IPS-15b (cell line): ENCODE data around the gene EXOSC6.
"Not testable (repeated sequence)": the region's sequence is repeated elsewhere in the genome, so short reads cannot be mapped to it uniquely, and the experiment has no call there.

Source experiments
- H3K27me3 ChIP-seq: one replicate; pipeline ENCODE4 v1.6.1; 2013; ENCODE audit warnings: low read length; ENCODE audit not compliant: control insufficient read depth, insufficient read depth
- H3K36me3 ChIP-seq: one replicate; pipeline ENCODE4 v1.6.1; 2013; ENCODE audit warnings: low read length; ENCODE audit not compliant: control insufficient read depth, insufficient read depth
- H3K4me1 ChIP-seq: one replicate; pipeline ENCODE4 v1.6.1; 2013; ENCODE audit warnings: mild to moderate bottlenecking, low read length; ENCODE audit not compliant: control insufficient read depth, insufficient read depth
- H3K4me3 ChIP-seq: one replicate; pipeline ENCODE4 v1.5.1; 2013; ENCODE audit warnings: low read depth, low read length
- H3K9ac ChIP-seq: one replicate; pipeline ENCODE4 v1.6.1; 2013; ENCODE audit warnings: low read depth, mild to moderate bottlenecking, low read length
- H3K9me3 ChIP-seq: one replicate; pipeline ENCODE4 v1.6.1; 2013; ENCODE audit warnings: mild to moderate bottlenecking, low read length; ENCODE audit not compliant: control insufficient read depth, insufficient read depth

Gene EXOSC6

DNA sequence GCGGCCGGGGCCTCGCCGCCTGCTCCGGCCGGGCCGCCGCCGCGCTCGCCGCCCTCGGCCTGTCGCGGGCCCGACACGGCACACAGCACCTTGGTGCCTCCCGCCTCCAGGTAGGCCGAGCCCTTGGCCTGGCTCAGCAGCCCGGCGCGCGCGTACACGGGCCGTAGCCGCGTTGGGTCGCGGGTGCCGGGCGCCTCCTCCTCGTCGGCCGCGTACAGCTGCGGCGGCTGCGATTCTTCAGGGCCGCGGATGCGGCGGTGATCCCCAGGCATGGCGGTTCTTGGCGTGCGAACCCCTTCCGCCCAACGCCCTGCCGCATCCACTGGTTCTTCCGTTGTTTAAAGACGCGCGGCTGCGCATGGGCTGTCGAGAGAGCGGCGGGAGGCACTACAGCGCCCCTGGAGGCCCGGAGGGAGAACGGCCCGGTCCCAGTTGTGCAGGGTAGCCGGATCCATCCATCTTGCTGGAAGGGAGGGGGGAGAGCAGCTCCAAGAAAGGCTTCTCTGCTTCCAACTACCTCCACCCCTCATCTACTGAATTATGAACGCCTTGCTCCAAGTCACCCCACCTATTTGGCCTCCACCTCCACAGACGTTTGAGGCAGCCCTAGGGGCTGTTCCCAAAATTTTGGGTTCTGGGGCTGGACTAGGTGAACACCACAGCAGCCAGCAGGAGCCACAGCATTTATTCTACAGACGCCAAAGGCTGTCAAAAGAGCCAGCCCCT is at the start of gene EXOSC6:
EXOSC6 (minus strand) TSS at position 312 of the 726 bp plus-strand sequence; CDS start at position 272, 40 bp downstream.
- H3K4me1 ChIP-seq: no peaks in the 10 kb centered on the region
- peak within 1 kb of the TSS; percentile 70 for H3K4me3 ChIP-seq
- H3K9me3 ChIP-seq: no peaks in the 10 kb centered on the region
- peaks cover 44% of the 10 kb centered on the region for H3K36me3 ChIP-seq
- H3K27me3 ChIP-seq: no peaks in the 10 kb centered on the region
- H3K9ac ChIP-seq: peak within 1 kb of the TSS; percentile 81

DNA sequence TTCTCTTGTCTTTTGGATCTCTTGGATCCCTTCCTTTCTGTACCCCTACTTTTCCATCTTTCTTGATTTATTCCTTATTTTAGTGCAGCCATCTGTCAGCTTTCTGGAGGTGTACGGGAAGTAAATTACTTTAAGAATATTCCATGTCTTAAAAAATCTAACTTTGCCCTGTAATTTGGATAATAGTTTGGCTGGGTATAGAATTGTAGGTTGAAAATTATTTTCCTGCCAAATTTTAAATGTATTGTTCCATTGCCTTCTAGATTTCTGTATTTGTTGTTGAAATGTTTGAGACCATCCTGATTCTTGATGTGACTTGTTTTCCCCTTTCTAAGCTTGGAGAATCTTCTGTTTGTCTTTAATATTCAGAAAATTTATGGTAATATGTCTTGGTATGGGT is 49.4 kb upstream of the EXOSC6 start:
- H3K27me3 ChIP-seq: no peaks in the 10 kb centered on the region
- H3K4me1 ChIP-seq: peaks cover 3% of the 10 kb centered on the region
- no peaks in the 10 kb centered on the region for H3K36me3 ChIP-seq
- no peak overlapping the region for H3K4me3 ChIP-seq
- no peaks in the 10 kb centered on the region for H3K9me3 ChIP-seq
- no peak overlapping the region for H3K9ac ChIP-seq

DNA sequence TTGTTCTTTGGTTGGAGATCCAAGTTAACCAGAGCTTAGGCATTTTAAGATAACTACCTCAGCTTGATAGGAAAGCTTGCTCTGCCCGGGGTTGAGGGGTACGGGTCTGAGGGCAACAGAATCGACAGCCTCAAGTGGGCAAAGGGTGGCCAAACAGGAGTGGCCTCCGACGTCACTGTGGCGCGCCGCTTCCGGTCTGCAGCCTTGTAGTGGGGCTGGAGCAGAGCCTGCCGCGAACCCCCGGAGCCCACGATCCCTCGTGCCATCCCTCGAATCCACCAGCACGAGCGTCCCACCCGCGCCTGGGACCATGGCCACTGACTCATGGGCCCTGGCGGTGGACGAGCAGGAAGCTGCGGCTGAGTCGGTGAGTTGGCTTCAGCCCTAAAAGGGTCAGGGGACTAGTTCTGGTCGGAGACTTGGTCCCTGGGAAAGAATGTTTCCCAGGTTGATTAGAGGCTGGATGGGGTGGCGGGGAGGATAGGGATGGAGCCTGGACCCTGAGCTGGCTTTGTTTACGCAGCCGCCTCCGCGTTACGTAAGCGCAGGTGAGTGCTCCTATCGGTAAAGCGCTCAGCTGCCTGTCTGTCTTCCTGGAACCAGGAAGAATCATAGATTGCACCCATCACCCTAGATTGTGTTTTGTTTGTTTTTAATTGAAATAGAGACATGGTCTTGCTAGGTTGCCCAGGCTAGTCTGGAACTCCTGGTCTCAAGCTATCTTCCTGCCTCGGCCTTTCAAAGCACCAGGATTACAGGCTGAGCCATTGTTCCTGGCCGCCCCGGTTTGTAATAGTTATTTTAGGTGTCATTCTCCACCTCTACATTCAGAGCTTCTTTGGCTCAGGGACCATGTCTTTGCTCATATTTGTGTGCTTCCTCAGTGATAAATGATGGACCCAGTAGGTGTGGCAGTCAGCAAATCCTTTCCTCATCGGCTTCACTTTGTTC is 47.5 kb upstream of the EXOSC6 start, which contains the start of gene DDX19B:
DDX19B (plus strand) TSS at position 199 of the 951 bp plus-strand sequence; CDS start at position 311, 112 bp downstream.
- Histone ChIP-seq H3K4me3 (peak within 1 kb of the TSS; percentile 94), H3K36me3 (no peaks in the 10 kb centered on the region), H3K9ac (peak within 1 kb of the TSS; percentile 87), H3K27me3 (no peaks in the 10 kb centered on the region), H3K9me3 (no peaks in the 10 kb centered on the region), H3K4me1 (peaks cover 3% of the 10 kb centered on the region)

DNA sequence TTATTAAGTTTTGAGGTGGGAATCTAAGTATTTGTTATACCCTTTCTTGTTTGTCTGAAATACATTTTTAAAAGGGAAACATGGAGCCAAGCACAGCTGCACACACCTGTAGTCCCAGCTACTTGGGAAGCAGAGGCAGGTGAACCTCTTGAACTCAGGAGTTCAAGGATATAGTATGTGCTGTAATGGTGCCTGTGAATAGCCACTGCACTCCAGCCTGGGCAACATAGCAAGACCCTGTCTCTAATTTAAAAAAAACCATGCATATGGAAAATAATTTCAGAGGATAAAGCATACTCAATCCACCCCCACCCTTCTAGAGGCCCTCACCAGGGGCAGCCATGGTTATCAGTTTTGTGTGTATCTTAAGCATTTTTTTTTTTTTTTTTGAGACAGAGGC is 43.9 kb upstream of the EXOSC6 start:
- no peaks in the 10 kb centered on the region for H3K9me3 ChIP-seq
- no peaks in the 10 kb centered on the region for H3K27me3 ChIP-seq
- H3K4me3 ChIP-seq: no peak overlapping the region
- no peaks in the 10 kb centered on the region for H3K36me3 ChIP-seq
- H3K9ac ChIP-seq: no peak overlapping the region
- H3K4me1 ChIP-seq: peaks cover 3% of the 10 kb centered on the region

DNA sequence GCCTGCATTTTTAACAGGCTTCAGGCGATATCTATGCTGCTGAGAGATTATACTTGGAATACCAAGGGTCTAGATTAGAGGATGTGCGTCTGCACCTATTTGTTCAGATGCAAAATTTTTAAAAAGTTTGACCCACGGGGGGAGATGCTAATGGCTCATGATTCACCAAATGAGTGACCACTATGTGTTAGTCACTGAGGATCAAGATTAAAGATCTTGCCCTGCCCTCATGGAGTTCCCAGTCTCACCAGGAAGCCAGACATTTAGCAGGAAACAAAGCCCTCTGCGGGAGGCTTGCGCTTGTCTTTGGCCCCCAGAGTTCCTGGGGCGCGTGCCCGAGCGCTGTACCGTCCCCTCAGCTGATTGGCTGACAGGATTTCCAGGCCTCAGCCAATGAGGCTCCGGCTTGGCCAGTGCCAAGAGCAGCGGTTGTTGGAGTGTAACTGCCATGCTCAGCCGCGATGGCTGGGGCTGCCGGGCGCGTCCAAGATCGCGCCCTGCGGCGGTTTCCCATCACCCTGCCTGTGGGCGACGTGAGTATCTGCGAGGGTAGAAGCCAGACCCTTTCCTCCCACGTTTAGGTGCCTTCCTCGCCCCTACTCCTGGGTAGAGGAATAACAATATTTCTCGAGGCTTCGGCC is 42.8 kb upstream of the EXOSC6 start:
- H3K4me3 ChIP-seq: no peak overlapping the region
- no peaks in the 10 kb centered on the region for H3K9me3 ChIP-seq
- H3K36me3 ChIP-seq: no peaks in the 10 kb centered on the region
- H3K27me3 ChIP-seq: no peaks in the 10 kb centered on the region
- no peak overlapping the region for H3K9ac ChIP-seq
- peaks cover 3% of the 10 kb centered on the region for H3K4me1 ChIP-seq

DNA sequence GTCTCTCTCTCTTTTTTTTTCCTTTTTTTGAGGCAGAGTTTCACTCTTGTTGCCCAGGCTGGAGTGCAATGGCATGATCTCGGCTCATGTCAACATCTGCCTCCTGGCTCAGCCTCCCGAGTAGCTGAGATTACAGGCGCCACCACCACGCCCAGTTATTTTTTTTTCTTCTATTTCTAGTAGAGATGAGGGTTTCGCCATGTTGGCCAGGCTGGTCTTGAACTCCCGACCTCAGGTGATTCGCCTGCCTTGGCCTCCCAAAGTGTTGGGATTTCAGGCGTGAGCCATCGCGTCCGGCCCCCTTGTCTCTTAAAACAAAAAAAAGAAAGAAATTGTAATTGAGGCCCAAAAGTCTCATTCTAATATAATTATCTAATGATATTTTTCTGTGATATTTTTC is 40.4 kb upstream of the EXOSC6 start:
- H3K9me3 ChIP-seq, H3K4me3 ChIP-seq, H3K36me3 ChIP-seq, H3K27me3 ChIP-seq, H3K4me1 ChIP-seq, H3K9ac ChIP-seq: not testable (repeated sequence)

DNA sequence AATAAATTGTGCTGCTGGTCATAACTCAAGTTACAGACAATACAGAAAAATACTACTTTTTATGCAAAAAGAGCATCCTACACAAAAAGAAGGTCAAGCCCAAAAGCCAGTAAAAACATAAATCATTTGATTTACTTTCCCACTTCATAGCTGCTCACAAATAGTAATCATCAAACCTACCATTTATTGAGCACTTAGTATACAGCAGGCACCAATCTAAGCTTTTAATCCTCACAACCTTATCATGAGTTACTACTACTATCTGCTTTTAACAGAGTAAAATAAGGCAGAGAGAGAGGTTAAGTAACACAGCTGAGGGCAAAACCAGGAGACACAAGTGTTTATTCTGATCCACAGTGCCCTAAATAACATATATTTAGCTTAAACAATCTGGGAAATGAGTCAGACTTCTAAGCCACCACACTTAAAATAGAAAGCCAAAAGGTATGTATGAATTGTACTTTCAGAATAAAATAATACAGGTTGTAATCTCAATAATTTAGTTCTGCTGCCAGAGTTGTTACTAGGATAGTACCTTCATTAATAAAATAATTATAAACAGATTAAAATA is 39.3 kb upstream of the EXOSC6 start:
- Histone ChIP-seq H3K36me3 (peaks cover 3% of the 10 kb centered on the region), H3K27me3 (no peaks in the 10 kb centered on the region), H3K9ac (no peak overlapping the region), H3K4me3 (no peak overlapping the region), H3K9me3 (no peaks in the 10 kb centered on the region), H3K4me1 (no peaks in the 10 kb centered on the region)

DNA sequence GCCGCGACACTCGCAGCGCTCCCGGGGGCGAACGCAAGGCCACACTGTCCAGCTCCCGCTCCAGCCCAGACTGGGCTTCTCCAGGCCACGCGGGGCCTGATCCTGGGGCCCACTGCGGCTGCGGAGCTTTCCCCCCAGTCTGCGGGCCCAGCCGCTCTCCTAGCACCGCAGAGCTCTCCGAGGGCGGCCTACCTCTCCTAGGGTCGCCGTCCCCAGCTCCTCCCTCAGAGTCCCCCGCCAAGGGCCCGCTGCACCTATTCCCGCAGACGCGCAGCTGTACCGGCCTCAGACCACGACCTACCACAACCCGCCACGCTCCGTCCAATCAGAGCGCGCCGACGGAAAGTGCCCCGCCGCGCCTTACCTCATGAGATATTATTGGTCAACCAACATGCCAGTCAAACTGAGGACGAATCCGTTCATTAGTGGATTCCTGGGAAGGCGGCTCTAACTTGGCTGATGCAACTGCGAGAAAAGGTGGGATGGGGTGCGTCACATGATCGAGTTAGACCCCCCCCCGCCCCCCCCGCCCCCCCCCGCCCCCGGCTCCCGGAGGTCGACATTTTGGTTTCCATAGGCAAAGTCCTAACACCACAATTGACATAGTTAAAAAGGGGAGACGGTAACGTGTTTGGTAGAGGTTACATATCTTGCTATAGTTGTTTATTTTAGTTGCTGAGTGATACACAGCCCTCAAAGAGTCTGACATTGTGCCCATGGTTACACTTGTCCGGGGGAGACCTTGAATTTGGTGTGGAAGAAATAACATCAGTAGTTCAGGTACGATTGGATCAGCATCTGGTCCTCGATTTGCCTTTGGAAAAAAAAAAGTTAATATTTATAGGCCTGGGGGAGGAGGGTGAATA is 37.7 kb upstream of the EXOSC6 start, which contains the start of gene AARS1:
AARS1 (minus strand) TSS at position 278 of the 866 bp plus-strand sequence. CDS start 6,743 bp downstream, outside the sequence.
- Histone ChIP-seq H3K4me3 (peak within 1 kb of the TSS; percentile 80), H3K9me3 (no peaks in the 10 kb centered on the region), H3K4me1 (no peaks in the 10 kb centered on the region), H3K27me3 (no peaks in the 10 kb centered on the region), H3K36me3 (peaks cover 11% of the 10 kb centered on the region), H3K9ac (peak within 1 kb of the TSS; percentile 97)

DNA sequence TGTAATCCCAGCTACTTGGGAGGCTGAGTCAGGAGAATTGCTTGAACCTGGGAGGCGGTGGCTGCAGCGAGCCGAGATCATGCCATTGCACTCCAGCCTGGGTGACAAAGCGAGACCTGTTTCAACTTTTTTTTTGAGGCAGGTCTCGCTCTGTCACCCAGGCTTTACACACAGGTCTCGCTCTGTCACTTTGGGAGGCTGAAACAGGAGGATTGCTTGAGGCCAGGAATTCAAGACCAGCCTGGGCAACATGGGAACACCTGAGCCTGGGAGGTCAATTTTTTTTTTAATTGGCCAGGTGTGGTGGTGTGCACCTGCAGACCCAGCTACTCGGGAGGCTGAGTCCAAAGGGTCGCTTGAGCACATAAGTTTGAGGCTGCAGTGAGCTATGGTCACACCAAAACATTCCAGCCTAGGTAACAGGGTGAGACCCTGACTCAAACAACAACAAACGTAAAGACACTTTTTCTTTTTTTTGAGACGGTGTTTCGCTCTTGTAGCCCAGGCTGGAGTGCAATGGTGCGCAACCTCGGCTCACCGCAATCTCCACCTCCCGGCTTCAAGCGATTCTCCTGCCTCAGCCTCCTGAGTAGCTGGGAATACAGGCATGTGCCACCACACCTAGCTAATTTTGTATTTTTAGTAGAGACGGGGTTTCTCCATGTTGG is 35.7 kb upstream of the EXOSC6 start:
- not testable (repeated sequence) for H3K27me3 ChIP-seq, H3K9ac ChIP-seq, H3K9me3 ChIP-seq, H3K4me1 ChIP-seq
- H3K36me3 ChIP-seq: peaks cover 16% of the 10 kb centered on the region
- peak overlapping the region; percentile 80 for H3K4me3 ChIP-seq

DNA sequence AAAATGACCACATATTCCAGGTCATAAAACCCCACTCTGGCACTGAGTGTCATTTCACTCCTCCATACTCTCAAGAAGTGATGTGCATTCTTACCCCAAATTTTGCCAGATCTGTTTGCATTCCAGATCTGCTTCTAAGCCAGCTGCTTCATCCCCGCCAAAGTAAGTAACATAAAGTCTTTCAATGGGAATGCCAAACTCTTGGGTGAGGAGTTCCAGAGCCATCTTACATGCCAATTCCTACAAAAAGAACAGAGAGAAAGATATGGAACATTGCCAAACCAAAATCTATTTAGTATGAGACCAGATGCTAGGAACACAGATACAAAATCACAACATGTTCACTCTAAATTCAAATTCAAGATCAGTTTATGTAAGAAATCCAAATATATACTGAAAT is 24.7 kb upstream of the EXOSC6 start:
- peaks cover 63% of the 10 kb centered on the region for H3K36me3 ChIP-seq
- H3K9ac ChIP-seq: no peak overlapping the region
- no peaks in the 10 kb centered on the region for H3K27me3 ChIP-seq
- H3K4me3 ChIP-seq: no peak overlapping the region
- H3K9me3 ChIP-seq: no peaks in the 10 kb centered on the region
- no peaks in the 10 kb centered on the region for H3K4me1 ChIP-seq
